Neural progenitor cell (in vitro differentiated cells): ENCODE measurements around the gene SNRPB. TPM values are rescaled to one million over a fixed set of nuclear protein-coding genes. Genes with fewer than 3 reads are reported as not detected.

Experiments used
- DNase-seq: peaks from one replicate; pipeline ENCODE4 v3.0.0-alpha.2; 2016; ENCODE audit warnings: low spot score
- H2AFZ ChIP-seq: fragments of 200-600 bp; sonication (generic); replicated peaks from 2 replicates; pipeline ENCODE4 v1.6.1; 2016; ENCODE audit warnings: antibody characterized with exemption
- H3F3A ChIP-seq: fragments of 200-600 bp; sonication (generic); 2 replicates; pipeline ENCODE4 v1.6.1; 2016; ENCODE audit warnings: antibody characterized with exemption, low read depth
- H3K27ac ChIP-seq: fragments of 200-600 bp; sonication (generic); 2 replicates; pipeline ENCODE4 v1.5.1; 2016; ENCODE audit warnings: mild to moderate bottlenecking
- H3K27me3 ChIP-seq: fragments of 200-600 bp; sonication (generic); 2 replicates; pipeline ENCODE4 v1.6.1; 2016; ENCODE audit warnings: mild to moderate bottlenecking, moderate library complexity
- H3K36me3 ChIP-seq: fragments of 200-600 bp; sonication (generic); 2 replicates; pipeline ENCODE4 v1.5.1; 2016
- H3K4me1 ChIP-seq: fragments of 200-600 bp; sonication (generic); 2 replicates; pipeline ENCODE4 v1.6.1; 2016; ENCODE audit warnings: mixed run types
- H3K4me2 ChIP-seq: fragments of 200-600 bp; sonication (generic); 2 replicates; pipeline ENCODE4 v1.6.1; 2016
- H3K4me3 ChIP-seq: fragments of 200-600 bp; sonication (generic); 2 replicates; pipeline ENCODE4 v1.5.1; 2016
- H3K79me2 ChIP-seq: fragments of 200-600 bp; sonication (generic); 2 replicates; pipeline ENCODE4 v1.6.1; 2016; ENCODE audit warnings: low read depth
- H3K9ac ChIP-seq: fragments of 200-600 bp; sonication (generic); 2 replicates; pipeline ENCODE4 v1.6.1; 2016
- H3K9me3 ChIP-seq: fragments of 200-600 bp; sonication (generic); 2 replicates; pipeline ENCODE4 v1.5.1; 2016; ENCODE audit warnings: low read depth
- H4K20me1 ChIP-seq: fragments of 200-600 bp; sonication (generic); 2 replicates; pipeline ENCODE4 v1.6.1; 2016; ENCODE audit warnings: low read depth
- H3K27ac Mint-ChIP-seq: 3 replicates; pipeline ENCODE4 v1.8.0; 2021; ENCODE audit warnings: mixed read lengths
- H3K27me3 Mint-ChIP-seq: 2 replicates; pipeline ENCODE4 v1.8.0; 2022; ENCODE audit warnings: low read depth, mild to moderate bottlenecking, inconsistent platforms, moderate library complexity, mixed read lengths; ENCODE audit not compliant: insufficient read depth
- H3K36me3 Mint-ChIP-seq: 3 replicates; pipeline ENCODE4 v1.8.0; 2021; ENCODE audit warnings: mixed read lengths
- H3K4me1 Mint-ChIP-seq: 3 replicates; pipeline ENCODE4 v1.8.0; 2021; ENCODE audit warnings: mixed read lengths
- H3K4me3 Mint-ChIP-seq: 3 replicates; pipeline ENCODE4 v1.8.0; 2021; ENCODE audit warnings: mild to moderate bottlenecking, moderate library complexity, mixed read lengths
- H3K9me3 Mint-ChIP-seq: 3 replicates; pipeline ENCODE4 v1.8.0; 2020; ENCODE audit warnings: mixed read lengths
- EZH2 ChIP-seq: fragments of 200-600 bp; sonication (generic); IDR thresholded peaks from 2 replicates; pipeline ENCODE4 v1.6.1; 2017; ENCODE audit warnings: antibody characterized with exemption, mild to moderate bottlenecking, moderate library complexity
- EZH2phosphoT487 ChIP-seq: fragments of 200-600 bp; sonication (generic); IDR thresholded peaks from 2 replicates; pipeline ENCODE4 v1.6.1; 2017; ENCODE audit warnings: antibody characterized with exemption
- total RNA-seq: library from RNA; depleted of rRNA; stranded (reverse); fragments of >200 nt; gene quantifications from 2 replicates; pipeline ENCODE4 v1.2.3, GENCODE V29; 2015; ENCODE audit warnings: low replicate concordance
- TF ChIP-seq, protein P1 (sequence below): fragments of 200-600 bp; sonication (generic); IDR thresholded peaks from 2 replicates; pipeline ENCODE4 v1.5.1; 2017; ENCODE audit warnings: antibody characterized with exemption, mild to moderate bottlenecking

Gene SNRPB
- total RNA-seq, 1 donor from 2014 or later = 323 TPM

DNA sequence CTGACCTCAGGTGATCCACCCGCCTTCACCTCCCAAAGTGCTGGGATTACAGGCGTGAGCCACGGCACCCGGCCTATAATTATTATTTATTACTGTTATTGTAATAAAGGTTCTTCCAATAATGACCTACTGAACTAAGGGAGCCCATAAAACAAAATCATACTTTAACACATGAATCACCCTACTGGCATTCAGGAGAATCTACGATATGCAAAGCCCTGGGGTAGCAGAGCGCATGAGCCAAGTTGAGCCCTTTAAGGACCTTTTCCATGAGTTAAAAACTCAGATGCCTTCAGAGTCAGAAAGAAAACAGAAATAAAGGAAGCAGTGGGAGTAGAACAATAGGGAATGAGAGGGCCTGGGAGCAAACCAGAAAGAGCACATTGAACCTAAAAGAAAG, 41.5 kb downstream of the SNRPB start:
- Mint-ChIP-seq H3K36me3 (no peaks in the 10 kb centered on the region), H3K9me3 (no peaks in the 10 kb centered on the region), H3K27ac (peak overlapping the region; percentile 67), H3K27me3 (peaks cover 2% of the 10 kb centered on the region), H3K4me3 (no peak overlapping the region), H3K4me1 (no peaks in the 10 kb centered on the region)
- H4K20me1 ChIP-seq = no peaks in the 10 kb centered on the region
- no peak overlapping the region for H3K27ac ChIP-seq
- H2AFZ ChIP-seq = no peak overlapping the region
- no peak overlapping the region for H3K4me2 ChIP-seq
- DNase-seq = no peak
- no peaks in the 10 kb centered on the region for H3K9me3 ChIP-seq
- H3K36me3 ChIP-seq = no peaks in the 10 kb centered on the region
- H3K27me3 ChIP-seq = peaks cover 19% of the 10 kb centered on the region
- no peaks in the 10 kb centered on the region for H3K79me2 ChIP-seq
- no peaks in the 10 kb centered on the region for H3K4me1 ChIP-seq
- H3F3A ChIP-seq = no peaks in the 10 kb centered on the region
- no peak overlapping the region for H3K9ac ChIP-seq
- TF ChIP-seq, protein P1, sequence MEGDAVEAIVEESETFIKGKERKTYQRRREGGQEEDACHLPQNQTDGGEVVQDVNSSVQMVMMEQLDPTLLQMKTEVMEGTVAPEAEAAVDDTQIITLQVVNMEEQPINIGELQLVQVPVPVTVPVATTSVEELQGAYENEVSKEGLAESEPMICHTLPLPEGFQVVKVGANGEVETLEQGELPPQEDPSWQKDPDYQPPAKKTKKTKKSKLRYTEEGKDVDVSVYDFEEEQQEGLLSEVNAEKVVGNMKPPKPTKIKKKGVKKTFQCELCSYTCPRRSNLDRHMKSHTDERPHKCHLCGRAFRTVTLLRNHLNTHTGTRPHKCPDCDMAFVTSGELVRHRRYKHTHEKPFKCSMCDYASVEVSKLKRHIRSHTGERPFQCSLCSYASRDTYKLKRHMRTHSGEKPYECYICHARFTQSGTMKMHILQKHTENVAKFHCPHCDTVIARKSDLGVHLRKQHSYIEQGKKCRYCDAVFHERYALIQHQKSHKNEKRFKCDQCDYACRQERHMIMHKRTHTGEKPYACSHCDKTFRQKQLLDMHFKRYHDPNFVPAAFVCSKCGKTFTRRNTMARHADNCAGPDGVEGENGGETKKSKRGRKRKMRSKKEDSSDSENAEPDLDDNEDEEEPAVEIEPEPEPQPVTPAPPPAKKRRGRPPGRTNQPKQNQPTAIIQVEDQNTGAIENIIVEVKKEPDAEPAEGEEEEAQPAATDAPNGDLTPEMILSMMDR = no peak
- TF ChIP-seq EZH2 = no peak
- TF ChIP-seq EZH2phosphoT487 = no peak
- no peak overlapping the region for H3K4me3 ChIP-seq

DNA sequence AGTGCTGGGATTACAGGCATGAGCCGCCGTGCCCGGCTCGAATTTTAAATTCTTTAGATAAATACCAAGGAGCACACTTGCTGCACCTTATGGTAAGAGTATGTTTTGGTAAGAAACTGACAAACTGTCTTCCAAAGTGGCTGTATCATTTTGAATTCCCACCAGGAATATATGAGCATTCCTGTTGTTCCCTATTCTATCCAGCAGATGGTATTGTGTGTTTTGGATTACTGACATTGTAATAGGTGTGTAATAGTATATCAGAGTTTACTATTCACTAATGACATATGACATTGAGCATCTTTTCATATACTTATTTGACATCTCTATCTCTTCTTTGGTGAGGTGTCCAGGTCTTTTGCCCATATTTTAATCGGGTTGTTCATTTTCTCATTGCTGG, 49.3 kb downstream of the SNRPB start:
- Histone ChIP-seq H3F3A (no peaks in the 10 kb centered on the region), H3K27me3 (peaks cover 4% of the 10 kb centered on the region), H3K79me2 (no peaks in the 10 kb centered on the region), H3K27ac (no peak overlapping the region), H3K9me3 (no peaks in the 10 kb centered on the region), H2AFZ (no peak overlapping the region), H3K9ac (no peak overlapping the region), H3K36me3 (no peaks in the 10 kb centered on the region), H3K4me3 (no peak overlapping the region), H4K20me1 (no peaks in the 10 kb centered on the region), H3K4me2 (no peak overlapping the region), H3K4me1 (no peaks in the 10 kb centered on the region)
- H3K4me1 Mint-ChIP-seq = no peaks in the 10 kb centered on the region
- no peaks in the 10 kb centered on the region for H3K9me3 Mint-ChIP-seq
- H3K27me3 Mint-ChIP-seq = peaks cover 2% of the 10 kb centered on the region
- no peak for TF ChIP-seq EZH2phosphoT487
- TF ChIP-seq, protein P1 = peak; percentile 17
- no peaks in the 10 kb centered on the region for H3K36me3 Mint-ChIP-seq
- DNase-seq = no peak
- no peak overlapping the region for H3K27ac Mint-ChIP-seq
- H3K4me3 Mint-ChIP-seq = no peak overlapping the region

DNA sequence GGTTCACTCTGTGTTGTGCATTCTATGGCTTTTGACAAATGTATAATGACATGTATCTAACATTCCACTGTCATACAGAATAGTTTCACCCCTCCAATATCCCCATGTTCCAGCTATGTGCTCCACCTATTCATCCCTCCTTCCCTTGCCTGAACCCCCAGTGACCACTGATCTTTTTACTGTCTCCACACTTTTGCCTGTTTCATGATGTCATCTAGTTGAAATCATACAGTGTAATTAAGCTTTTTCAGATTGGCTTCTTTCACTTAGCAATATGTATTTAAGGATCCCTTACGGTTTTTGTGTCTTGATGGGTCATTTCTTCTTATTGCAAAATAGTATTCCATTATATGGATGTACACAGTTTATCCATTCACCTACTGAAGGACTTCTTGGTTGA, 50.1 kb downstream of the SNRPB start:
- Mint-ChIP-seq H3K9me3 (no peaks in the 10 kb centered on the region), H3K27me3 (peaks cover 2% of the 10 kb centered on the region), H3K4me1 (no peaks in the 10 kb centered on the region), H3K27ac (no peak overlapping the region), H3K4me3 (no peak overlapping the region), H3K36me3 (no peaks in the 10 kb centered on the region)
- Histone ChIP-seq H3K36me3 (no peaks in the 10 kb centered on the region), H3K4me2 (no peak overlapping the region), H2AFZ (no peak overlapping the region), H3K4me1 (no peaks in the 10 kb centered on the region), H3K9me3 (no peaks in the 10 kb centered on the region), H3K4me3 (no peak overlapping the region), H3K79me2 (no peaks in the 10 kb centered on the region), H4K20me1 (no peaks in the 10 kb centered on the region), H3K9ac (no peak overlapping the region), H3K27me3 (no peaks in the 10 kb centered on the region), H3K27ac (no peak overlapping the region), H3F3A (no peaks in the 10 kb centered on the region)
- TF ChIP-seq EZH2 (no peak), EZH2phosphoT487 (no peak)
- TF ChIP-seq, protein P1 = no peak
- DNase-seq = no peak
